ENCODE results near the gene FOXP4.

DNA sequence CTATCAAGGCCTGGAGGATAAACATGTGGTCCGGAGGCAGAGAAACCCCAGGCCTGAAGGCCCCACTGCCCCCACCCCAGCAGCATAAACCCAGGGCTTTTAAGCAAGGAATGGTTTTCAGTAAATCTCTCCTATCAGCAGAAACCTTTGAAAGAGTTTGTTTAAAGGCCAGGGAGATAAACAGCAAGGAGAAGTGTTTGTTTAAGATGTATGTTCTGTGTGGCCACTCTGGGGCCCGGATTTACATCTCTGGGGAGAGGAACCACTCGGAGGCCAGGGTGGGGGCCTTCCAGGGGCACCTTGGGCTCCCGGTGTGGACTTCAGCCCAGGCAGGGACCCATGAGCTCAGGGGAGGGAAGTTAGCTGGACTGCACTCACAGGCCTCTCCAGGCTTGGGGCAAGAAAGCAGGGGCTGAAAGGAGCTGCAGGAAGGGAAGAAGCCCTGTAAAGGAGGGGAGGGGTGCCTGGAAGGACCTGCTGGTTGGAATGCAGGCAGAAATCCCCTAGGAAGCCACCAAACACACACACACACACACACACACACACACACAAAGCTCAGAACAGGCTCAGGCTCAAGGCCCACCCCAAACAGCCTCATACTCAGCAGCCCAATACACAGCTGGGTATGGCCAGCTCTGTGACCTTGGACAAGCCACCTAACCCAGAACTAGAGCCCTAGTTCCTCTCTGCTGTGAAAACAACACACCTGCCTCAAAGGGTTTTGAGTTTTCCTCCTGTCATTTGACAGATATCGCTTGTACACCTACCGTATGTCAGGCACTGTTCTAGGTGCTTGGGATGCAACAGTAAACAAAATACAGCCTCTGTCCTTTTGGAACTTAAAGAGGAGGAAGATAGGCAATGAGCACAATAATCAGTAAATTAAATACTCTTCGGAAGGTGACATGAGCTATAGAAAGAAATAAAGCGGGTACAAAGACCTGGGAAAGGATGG, 26.2 kb upstream of the FOXP4 start:
- TF ChIP-seq EZH2 (IDR thresholded peaks at IDR 0.05; ENCODE audit: low read depth), result no peak
- TF ChIP-seq, protein P1, sequence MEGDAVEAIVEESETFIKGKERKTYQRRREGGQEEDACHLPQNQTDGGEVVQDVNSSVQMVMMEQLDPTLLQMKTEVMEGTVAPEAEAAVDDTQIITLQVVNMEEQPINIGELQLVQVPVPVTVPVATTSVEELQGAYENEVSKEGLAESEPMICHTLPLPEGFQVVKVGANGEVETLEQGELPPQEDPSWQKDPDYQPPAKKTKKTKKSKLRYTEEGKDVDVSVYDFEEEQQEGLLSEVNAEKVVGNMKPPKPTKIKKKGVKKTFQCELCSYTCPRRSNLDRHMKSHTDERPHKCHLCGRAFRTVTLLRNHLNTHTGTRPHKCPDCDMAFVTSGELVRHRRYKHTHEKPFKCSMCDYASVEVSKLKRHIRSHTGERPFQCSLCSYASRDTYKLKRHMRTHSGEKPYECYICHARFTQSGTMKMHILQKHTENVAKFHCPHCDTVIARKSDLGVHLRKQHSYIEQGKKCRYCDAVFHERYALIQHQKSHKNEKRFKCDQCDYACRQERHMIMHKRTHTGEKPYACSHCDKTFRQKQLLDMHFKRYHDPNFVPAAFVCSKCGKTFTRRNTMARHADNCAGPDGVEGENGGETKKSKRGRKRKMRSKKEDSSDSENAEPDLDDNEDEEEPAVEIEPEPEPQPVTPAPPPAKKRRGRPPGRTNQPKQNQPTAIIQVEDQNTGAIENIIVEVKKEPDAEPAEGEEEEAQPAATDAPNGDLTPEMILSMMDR (conservative IDR thresholded peaks at IDR 0.05), result no peak
